Ovary (tissue), 3 donors: ENCODE measurements around the gene ZC3H7B.

ENCODE experiments used
- POLR2A ChIP-seq: fragments of 450-650 bp; IDR thresholded peaks from one replicate; pipeline ENCODE4 v1.6.1; 2017; ENCODE audit warnings: antibody characterized with exemption, mild to moderate bottlenecking, moderate library complexity
- TF ChIP-seq, protein P1 (sequence below), 3 donors: fragments of 450-650 bp in 2 of 3; fragments of 200-600 bp in 1 of 3; IDR thresholded peaks; one replicate each; pipeline versions ENCODE4 v1.5.1 to v1.8.0; 2016 to 2022; ENCODE audit warnings: antibody characterized with exemption in 3 of 3, mild to moderate bottlenecking in 1 of 3
- donor health status: DM: no; HTN: no; CAD: no.

DNA sequence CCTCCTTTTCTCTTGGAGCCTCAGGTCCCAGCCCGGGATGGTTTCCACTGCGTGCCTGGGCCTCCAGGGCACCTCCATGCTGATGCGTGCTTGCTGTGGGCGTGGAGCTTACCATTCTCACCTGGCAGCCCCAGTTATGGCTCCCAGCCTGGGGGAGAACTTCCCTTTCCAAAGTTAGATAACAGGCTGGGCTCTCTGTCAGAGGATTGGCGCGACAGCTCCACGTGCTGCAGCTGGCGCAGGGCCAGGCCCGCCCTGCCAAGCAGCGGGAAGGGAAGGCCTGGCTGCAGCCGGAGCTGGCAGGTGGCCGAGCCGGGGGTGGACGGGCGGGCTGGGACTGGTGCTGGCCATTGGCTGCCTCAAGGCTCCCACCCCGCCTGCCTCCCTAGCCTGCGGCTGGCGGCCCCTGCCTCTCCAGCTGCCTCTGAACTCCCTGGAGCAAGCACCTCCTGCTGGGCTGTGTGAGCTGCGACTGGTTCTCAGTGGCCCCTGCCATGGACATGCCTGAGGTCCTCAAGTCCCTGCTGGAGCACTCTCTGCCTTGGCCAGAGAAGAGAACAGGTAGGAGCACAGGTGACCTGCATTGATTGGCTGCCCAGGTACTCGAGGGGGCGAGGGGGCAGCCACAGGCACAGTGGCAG, 65.8 kb downstream of the ZC3H7B start:
- TF ChIP-seq, protein P1, sequence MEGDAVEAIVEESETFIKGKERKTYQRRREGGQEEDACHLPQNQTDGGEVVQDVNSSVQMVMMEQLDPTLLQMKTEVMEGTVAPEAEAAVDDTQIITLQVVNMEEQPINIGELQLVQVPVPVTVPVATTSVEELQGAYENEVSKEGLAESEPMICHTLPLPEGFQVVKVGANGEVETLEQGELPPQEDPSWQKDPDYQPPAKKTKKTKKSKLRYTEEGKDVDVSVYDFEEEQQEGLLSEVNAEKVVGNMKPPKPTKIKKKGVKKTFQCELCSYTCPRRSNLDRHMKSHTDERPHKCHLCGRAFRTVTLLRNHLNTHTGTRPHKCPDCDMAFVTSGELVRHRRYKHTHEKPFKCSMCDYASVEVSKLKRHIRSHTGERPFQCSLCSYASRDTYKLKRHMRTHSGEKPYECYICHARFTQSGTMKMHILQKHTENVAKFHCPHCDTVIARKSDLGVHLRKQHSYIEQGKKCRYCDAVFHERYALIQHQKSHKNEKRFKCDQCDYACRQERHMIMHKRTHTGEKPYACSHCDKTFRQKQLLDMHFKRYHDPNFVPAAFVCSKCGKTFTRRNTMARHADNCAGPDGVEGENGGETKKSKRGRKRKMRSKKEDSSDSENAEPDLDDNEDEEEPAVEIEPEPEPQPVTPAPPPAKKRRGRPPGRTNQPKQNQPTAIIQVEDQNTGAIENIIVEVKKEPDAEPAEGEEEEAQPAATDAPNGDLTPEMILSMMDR (IDR thresholded peaks at IDR 0.05): peak in 2 of 3 donors; percentile 45 to 50
- peak; percentile 54 for TF ChIP-seq POLR2A
